Glomerular visceral epithelial cell (primary cell): ENCODE measurements around the gene LIN52.
"Not testable (repeated sequence)": the region's sequence is repeated elsewhere in the genome, so short reads cannot be mapped to it uniquely, and the experiment has no call there.

Experiments
- DNase-seq: peaks from one replicate; pipeline ENCODE4 v3.0.0-alpha.2; 2016; ENCODE audit errors: extremely low spot score

Gene LIN52

GRCh38 chr14:74109369-74109768 is 24.6 kb downstream of the LIN52 start:
- no peak for DNase-seq

GRCh38 chr14:74111395-74112216 is 26.9 kb downstream of the LIN52 start:
- peak; percentile 48 for DNase-seq

GRCh38 chr14:74125487-74125886 is 40.7 kb downstream of the LIN52 start:
- not testable (repeated sequence) for DNase-seq

- DNase-seq, result no peak
Measured at GRCh38 chr14:74126315-74127013, 41.7 kb downstream of the LIN52 start.

- no peak for DNase-seq
Measured at GRCh38 chr14:74127634-74128033, 42.9 kb downstream of the LIN52 start.

- DNase-seq, result peak; percentile 2
Measured at GRCh38 chr14:74133833-74134481, 49.2 kb downstream of the LIN52 start.

GRCh38 chr14:74134484-74134883 is 49.7 kb downstream of the LIN52 start:
- no peak for DNase-seq

GRCh38 chr14:74135426-74135825 is 50.7 kb downstream of the LIN52 start:
- peak; percentile 61 for DNase-seq

- no peak for DNase-seq
Measured at GRCh38 chr14:74140374-74140850, 55.7 kb downstream of the LIN52 start.

- DNase-seq, result no peak
Measured at GRCh38 chr14:74141703-74142102, 56.9 kb downstream of the LIN52 start.

- no peak for DNase-seq
Measured at GRCh38 chr14:74142523-74142922, 57.8 kb downstream of the LIN52 start.

- DNase-seq, result no peak
Measured at GRCh38 chr14:74144789-74145188, 60.0 kb downstream of the LIN52 start.

- DNase-seq, result no peak
Measured at GRCh38 chr14:74147571-74147970, 62.8 kb downstream of the LIN52 start.

GRCh38 chr14:74148705-74149104 is 63.9 kb downstream of the LIN52 start:
- no peak for DNase-seq

- no peak for DNase-seq
Measured at GRCh38 chr14:74155287-74155686, 70.5 kb downstream of the LIN52 start.

GRCh38 chr14:74155749-74156148 is 71.0 kb downstream of the LIN52 start:
- DNase-seq, result no peak

- no peak for DNase-seq
Measured at GRCh38 chr14:74160763-74161162, 76.0 kb downstream of the LIN52 start.

- no peak for DNase-seq
Measured at GRCh38 chr14:74161526-74162158, 76.9 kb downstream of the LIN52 start.

- DNase-seq, result no peak
Measured at GRCh38 chr14:74169906-74170305, 85.2 kb downstream of the LIN52 start.

- DNase-seq, result no peak
Measured at GRCh38 chr14:74176400-74176793, 91.6 kb downstream of the LIN52 start.

GRCh38 chr14:74179856-74180255 is 95.1 kb downstream of the LIN52 start:
- no peak for DNase-seq

GRCh38 chr14:74190927-74191575 is 106.3 kb downstream of the LIN52 start:
- DNase-seq, result no peak
